RWPE2 (cell line): ENCODE results near the gene FAM107B.

ENCODE experiments used
- ATAC-seq: fragments of 200-7000 bp; cut with Tn5 transposase; 3 replicates; pipeline ENCODE4 v1.9.1; 2021; ENCODE audit warnings: low read depth
- DNase-seq: peaks from one replicate; pipeline ENCODE4 v3.0.0-alpha.2; 2020; ENCODE audit warnings: low spot score
- H3K27ac ChIP-seq: fragments of 450-650 bp; 2 replicates; pipeline ENCODE4 v1.5.1; 2017; ENCODE audit warnings: mild to moderate bottlenecking; ENCODE audit not compliant: poor library complexity, severe bottlenecking
- H3K27me3 ChIP-seq: fragments of 250-450 bp; sonication (Bioruptor Pico); 2 replicates; pipeline ENCODE4 v1.5.1; 2021; ENCODE audit warnings: mild to moderate bottlenecking, moderate library complexity; ENCODE audit not compliant: insufficient read depth, poor library complexity, severe bottlenecking
- H3K36me3 ChIP-seq: fragments of 250-450 bp; sonication (Bioruptor Pico); 2 replicates; pipeline ENCODE4 v1.5.1; 2020; ENCODE audit warnings: low read depth, mild to moderate bottlenecking, moderate library complexity
- H3K4me1 ChIP-seq: fragments of 250-450 bp; sonication (Bioruptor Pico); 2 replicates; pipeline ENCODE4 v1.5.1; 2021; ENCODE audit warnings: mild to moderate bottlenecking, moderate library complexity; ENCODE audit not compliant: insufficient read depth, poor library complexity, severe bottlenecking
- H3K4me3 ChIP-seq: fragments of 250-450 bp; sonication (Bioruptor Pico); 2 replicates; pipeline ENCODE4 v1.5.1; 2021; ENCODE audit warnings: mild to moderate bottlenecking, moderate library complexity; ENCODE audit not compliant: severe bottlenecking
- H3K9me3 ChIP-seq: fragments of 250-450 bp; sonication (Bioruptor Pico); 2 replicates; pipeline ENCODE4 v1.5.1; 2021; ENCODE audit warnings: mild to moderate bottlenecking, moderate library complexity; ENCODE audit not compliant: severe bottlenecking
- CTCF ChIP-seq: fragments of 450-650 bp; IDR thresholded peaks from one replicate; pipeline ENCODE4 v1.5.1; 2017; ENCODE audit warnings: mild to moderate bottlenecking, moderate library complexity; ENCODE audit not compliant: poor library complexity, severe bottlenecking

FAM107B gene

DNA sequence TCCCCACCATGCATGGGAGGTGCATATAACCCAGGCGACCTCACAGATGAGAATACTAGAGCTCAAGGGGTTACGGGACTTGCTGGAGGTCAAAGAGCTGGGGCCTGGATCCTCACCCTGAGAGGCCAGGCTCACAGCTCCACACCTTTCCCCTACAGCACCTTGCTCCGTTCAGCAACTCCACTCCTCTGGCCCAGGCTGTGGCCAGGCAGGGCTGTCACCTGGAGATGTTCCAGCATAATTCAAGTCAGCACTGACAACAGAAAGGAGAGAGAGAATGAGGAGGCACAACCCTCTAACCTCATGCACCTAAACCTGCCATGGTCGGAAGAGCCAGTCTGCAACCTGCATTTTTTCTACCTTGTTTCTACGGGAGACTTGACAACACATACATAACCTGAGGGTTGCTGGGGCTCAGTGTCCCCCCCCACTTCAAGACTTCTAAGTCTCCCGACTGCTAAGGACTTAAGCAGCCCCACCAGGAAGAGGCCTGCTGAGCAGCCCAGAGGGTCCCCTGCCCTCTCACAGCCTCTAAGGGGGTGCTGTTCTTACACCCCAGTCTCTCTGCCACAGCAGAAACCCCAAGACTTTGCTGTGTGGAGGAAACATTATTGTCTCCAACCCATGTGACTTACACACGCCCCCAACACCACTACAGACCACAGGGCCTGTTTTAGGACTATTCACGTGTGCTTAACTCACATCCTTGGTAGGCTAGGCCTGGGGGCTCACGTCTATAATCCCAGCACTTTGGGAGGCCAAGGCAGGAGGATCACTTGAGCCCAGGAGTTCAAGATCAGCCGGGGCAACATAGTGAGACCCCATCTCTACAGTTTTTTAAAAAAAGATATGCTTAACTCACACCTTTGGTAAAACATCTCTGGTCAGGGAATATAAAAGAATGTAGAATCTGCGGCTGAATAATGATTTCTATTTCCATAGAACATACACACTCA, 175.6 kb downstream of the FAM107B start:
- Histone ChIP-seq H3K27ac (no peak overlapping the region), H3K4me3 (no peak overlapping the region), H3K27me3 (no peaks in the 10 kb centered on the region), H3K9me3 (no peaks in the 10 kb centered on the region), H3K36me3 (no peaks in the 10 kb centered on the region), H3K4me1 (peaks cover 14% of the 10 kb centered on the region)
- TF ChIP-seq CTCF = no peak
- no peak for ATAC-seq
- no peak for DNase-seq

DNA sequence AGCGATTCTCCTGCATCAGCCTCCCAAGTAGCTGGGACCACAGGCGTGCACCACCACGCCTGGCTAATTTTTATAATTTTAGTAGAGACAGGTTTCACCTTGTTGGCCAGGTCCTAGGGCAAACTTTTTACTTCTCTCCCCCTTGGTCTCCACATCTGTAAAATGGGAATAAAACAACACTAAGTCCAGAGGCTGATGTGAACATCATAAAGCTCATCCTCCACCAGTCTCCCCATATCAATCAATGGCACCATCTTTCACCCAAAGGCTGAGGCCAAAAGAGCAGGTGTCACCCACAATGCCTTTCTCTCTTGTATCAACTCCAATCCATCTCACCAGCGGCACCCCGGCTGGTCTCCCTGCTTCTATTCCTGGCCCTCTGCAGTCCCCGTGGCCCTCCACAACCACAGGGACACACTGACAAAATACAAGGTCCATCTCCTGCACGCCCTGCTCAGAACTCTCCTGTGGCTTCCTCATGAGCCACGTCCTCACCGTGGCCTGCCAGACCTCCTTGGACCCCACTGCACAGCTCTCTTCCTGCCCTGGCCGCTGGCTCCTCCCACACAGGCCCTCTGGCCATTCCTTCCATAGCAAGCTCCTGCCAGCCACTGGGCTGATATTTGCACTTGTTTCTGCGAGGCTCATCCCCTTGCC, 179.0 kb downstream of the FAM107B start:
- Histone ChIP-seq H3K36me3 (no peaks in the 10 kb centered on the region), H3K4me1 (peaks cover 13% of the 10 kb centered on the region), H3K4me3 (no peak overlapping the region), H3K27ac (no peak overlapping the region), H3K9me3 (no peaks in the 10 kb centered on the region), H3K27me3 (no peaks in the 10 kb centered on the region)
- TF ChIP-seq CTCF = no peak
- no peak for ATAC-seq
- no peak for DNase-seq

- peaks cover 13% of the 10 kb centered on the region for H3K4me1 ChIP-seq
- ATAC-seq = no peak
- no peaks in the 10 kb centered on the region for H3K36me3 ChIP-seq
Measured at GRCh38 chr10:14594878-14595525, 179.7 kb downstream of the FAM107B start.

GRCh38 chr10:14593806-14594205, 180.9 kb downstream of the FAM107B start:
- Histone ChIP-seq H3K36me3 (no peaks in the 10 kb centered on the region), H3K4me1 (peaks cover 14% of the 10 kb centered on the region), H3K27me3 (no peaks in the 10 kb centered on the region), H3K27ac (no peak overlapping the region), H3K9me3 (no peaks in the 10 kb centered on the region), H3K4me3 (no peak overlapping the region)
- ATAC-seq = no peak
- no peak for DNase-seq
- no peak for TF ChIP-seq CTCF

More at GRCh38 chr10:14594878-14595525, 179.7 kb downstream of the FAM107B start:
- no peak for TF ChIP-seq CTCF
- no peak overlapping the region for H3K4me3 ChIP-seq
- no peaks in the 10 kb centered on the region for H3K9me3 ChIP-seq
- no peaks in the 10 kb centered on the region for H3K27me3 ChIP-seq
- no peak overlapping the region for H3K27ac ChIP-seq
- DNase-seq = no peak
